Ureter (tissue), 1 donor: ENCODE data around the gene FLG. TPM values are rescaled to one million over a fixed set of nuclear protein-coding genes. Genes with fewer than 3 reads are reported as not detected.
"Not testable (repeated sequence)": the region's sequence is repeated elsewhere in the genome, so short reads cannot be mapped to it uniquely, and the experiment has no call there.

ENCODE experiments used
- DNase-seq: peaks from one replicate; pipeline ENCODE4 v3.0.0-alpha.2; 2020; ENCODE audit warnings: low spot score
- total RNA-seq: library from RNA; stranded (reverse); gene quantifications from one replicate; pipeline ENCODE4 v1.2.4, GENCODE V29; 2023
- donor health status: DM: yes; HTN: yes; CAD: no.

The FLG gene
- total RNA-seq, result not detected

DNA sequence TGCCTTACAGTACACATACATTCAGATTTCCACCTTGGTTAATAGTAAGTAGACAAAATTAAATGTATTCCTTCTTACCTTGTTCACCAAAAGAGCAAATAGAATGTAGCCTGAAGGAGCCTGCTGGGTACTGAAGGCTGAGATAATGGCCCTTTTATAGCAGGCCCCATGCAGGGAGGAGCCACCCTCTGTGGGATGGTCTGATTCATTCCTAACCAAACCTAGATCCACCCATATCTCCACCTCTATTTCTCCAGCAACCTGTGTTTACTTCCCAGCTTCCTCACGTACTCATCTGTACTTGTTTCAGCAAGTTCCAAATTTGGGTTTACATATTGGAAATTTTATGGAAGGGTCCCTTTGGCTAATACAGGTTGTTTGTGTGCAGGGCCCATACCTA is at the start of gene FLG:
TSS of gene FLG (minus strand) at position 129 of the 400 bp plus-strand sequence. CDS start 9,783 bp downstream, outside the sequence.
- DNase-seq, result no peak

DNA sequence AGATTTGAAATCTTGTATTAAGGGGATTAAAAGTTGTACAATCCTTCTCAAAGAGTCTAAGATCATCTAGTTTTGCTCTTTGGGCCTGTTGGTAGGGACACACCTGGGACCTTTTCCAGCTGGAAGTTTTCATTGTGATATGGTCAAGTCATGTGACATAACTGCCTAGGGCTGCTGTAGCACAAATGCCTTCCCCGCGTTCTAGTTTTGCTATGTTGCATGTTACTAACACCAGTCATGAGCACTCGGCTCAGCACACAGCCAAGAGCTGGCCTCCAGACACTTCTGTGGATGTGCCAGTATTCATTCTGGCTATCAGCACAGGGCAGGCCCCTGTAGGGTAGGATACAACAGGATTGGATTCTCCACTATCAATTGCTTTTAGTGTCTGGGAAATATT is 49.4 kb upstream of the FLG start:
- DNase-seq, result no peak

DNA sequence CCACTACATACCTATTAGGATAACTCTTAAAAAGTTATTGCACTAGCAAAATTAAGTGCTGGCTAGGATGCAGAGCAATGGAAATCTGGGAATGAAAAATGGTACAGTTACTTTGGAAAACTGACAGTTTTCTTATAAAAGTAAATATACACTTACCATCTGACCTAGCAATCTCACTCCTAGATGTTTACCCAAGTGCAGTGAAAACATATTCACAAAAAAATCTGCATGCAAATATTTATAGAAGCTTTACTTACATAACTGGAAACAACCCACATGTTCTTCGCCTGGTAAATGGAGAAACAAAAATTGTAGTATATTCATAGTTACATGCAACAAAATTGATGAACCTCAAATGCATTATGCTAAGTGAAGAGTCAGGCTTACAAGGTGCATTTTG is 47.6 kb upstream of the FLG start:
- no peak for DNase-seq

DNA sequence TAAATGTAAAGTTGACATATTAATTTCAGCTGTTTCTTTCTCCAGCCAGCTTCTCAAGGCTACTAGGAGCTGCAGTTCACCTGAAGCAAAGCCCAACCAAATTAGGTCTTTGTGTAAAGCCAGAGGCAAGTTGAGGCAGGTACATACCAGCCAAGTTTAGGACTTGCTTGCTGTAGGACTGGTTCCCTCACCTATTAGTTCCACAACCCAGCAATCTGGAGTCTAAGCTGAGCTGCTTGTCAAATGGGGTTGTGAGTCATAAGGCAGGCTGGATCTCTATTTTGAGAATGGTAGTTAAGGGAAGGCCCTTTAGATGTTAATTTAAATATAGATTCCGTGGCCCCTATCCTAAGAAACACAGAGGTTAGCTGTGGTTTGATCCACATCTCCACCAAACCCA is 42.4 kb upstream of the FLG start:
- no peak for DNase-seq

DNA sequence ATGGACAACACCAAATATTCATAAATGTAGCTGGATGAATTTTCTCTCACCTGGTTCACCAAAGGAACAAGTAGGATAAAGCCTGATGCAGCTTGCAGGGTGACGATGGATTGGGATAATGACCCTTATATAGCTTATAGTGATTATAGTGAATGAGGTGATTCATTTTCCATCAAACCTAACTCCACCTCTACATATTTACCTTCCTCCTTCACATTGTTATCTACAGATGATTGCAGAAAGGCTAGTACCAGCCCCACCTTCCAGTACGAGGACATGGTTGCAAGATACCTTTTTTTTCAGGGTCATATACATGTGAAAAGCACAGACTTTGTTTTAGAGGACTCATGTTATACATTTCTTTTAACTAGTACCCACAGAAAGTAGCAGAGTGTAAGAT is 34.9 kb upstream of the FLG start, which contains the start of gene FLG2:
TSS of gene FLG2 (minus strand) at position 101 of the 400 bp plus-strand sequence. CDS start 1,122 bp downstream, outside the sequence.
- DNase-seq, result no peak

- DNase-seq, result no peak
Observed at GRCh38 chr1:152356736-152357135, 31.7 kb upstream of the FLG start.

- DNase-seq, result no peak
Observed at GRCh38 chr1:152349611-152350010, 24.6 kb upstream of the FLG start.

GRCh38 chr1:152348447-152348846 is 23.4 kb upstream of the FLG start:
- DNase-seq, result no peak

GRCh38 chr1:152347116-152347728 is 22.2 kb upstream of the FLG start:
- peak; percentile 45 for DNase-seq

DNA sequence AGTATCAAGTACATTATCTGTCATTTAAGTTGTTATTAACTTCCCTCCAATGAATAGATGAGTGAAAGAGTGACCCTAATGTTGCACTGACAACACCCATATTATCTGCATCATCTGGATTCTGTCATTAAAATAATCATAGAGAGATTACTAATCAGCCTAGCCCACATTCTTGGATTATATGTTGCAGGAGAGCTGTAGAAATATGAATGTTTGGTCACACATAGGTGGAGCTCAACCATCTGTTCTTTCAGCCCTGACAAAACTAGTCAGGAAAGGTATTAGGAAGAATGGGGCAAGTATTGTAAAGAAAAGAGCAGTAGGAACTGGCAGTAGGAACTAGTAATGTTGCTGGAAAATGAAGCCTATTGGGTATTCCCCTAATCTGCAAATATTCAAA is 19.4 kb upstream of the FLG start:
- no peak for DNase-seq

DNA sequence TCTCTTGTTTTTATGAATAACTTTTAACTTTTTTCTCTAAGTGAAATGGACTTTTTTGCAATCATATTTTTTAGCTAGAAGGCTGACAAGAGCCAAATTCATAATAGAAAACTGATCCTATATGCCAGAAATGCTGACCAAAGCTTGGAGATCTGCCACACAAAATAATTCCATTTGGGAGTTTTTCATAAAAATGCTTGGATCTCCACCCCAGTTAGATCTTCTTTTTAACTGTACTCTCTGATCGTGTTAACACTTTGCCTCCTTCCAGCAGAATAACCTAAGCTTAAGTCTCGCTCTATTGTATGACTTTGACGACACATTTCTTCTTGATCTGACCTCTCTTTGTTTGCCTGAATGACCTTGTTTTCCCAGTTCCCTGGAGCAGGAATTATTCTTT is 18.0 kb upstream of the FLG start:
- DNase-seq, result no peak

DNA sequence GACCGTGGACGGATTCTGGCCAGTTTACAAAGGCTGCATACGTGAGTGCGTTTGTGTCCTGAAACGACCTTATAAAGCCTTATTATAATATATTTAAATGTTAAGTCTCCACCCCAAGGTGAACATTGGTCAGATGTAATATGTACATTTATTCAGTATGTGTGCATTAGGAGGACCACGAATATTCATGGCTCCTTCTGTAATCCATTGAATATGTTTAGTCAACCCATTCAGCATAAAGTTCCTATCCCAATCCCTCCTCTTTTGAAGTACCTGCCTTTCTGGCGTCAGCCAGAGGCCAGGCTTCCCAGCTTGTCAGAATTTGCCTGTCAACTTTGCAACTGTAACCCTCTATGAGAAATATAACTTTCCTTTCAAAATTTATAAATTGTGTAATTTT is 10.4 kb upstream of the FLG start:
- DNase-seq, result no peak

DNA sequence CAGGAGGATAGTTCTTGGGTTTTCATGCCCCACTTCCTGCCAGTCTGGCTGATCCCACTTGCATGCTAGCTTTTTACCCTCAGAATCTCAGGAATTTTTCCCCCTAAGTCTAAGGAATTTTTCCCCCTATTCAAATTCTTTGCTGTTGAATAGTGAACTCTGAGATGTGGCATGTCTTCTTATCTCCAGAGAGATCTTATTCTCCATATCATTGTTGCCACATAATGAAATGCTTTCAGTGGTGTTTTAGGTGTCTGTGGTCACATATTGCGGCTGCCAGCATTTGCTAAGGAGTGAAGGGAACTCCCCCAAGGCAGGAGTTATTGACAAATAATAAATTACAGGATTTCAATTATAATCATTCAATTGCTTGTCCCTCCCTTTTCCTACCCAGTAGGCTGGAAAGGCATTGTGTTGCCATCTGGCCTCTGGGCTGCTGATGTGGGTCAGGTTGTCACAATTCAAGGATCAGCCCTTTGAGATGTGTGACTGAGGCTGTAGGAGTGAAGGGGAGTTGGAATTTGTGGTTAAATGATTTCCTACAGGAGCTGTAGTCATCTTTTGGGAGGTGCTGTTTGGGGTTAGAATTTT is 3.9 kb upstream of the FLG start:
- DNase-seq, result no peak

DNA sequence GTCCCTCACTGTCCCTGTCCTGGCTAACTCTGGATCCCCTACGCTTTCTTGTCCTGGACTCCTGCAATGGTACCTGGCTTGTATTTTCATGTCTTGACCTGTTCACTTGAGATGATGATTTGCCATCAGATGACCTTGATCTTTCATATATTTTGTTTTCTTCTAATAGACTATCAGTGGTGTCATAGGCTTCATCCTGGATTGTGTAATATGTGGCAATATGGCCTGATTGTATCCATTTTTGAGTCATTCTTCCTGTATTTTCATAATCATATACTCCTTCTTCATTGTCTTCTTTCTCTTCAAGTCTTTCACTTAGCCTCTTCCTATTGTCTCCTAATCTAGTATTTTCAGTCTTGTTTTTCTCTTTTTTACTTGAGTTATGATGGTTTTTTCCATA is 11.1 kb downstream of the FLG start:
- no peak for DNase-seq

- DNase-seq, result no peak
Observed at GRCh38 chr1:152313319-152313801, 11.7 kb downstream of the FLG start.

- not testable (repeated sequence) for DNase-seq
Observed at GRCh38 chr1:152312169-152312568, 12.9 kb downstream of the FLG start.

DNA sequence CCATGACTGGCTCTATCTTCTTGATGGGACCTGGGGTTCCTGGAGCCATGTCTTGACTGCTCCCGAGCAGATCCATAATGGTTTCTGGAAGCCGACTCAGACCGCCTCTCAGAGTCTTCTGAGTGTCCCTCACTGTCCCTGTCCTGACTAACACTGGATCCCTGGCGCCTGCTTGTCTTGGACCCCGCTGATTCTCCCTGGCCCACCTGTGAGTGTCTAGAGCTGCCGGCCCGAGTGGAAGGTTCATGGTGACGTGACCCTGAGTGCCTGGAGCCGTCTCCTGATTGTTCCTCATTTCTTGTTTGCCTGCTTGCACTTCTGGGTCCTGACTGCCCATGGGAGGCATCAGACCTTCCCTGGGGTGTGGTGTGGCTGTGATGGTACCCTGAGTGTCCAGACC is 15.1 kb downstream of the FLG start:
- DNase-seq, result no peak

GRCh38 chr1:152309320-152309901 is 15.6 kb downstream of the FLG start:
- not testable (repeated sequence) for DNase-seq

GRCh38 chr1:152308758-152309157 is 16.3 kb downstream of the FLG start:
- not testable (repeated sequence) for DNase-seq

DNA sequence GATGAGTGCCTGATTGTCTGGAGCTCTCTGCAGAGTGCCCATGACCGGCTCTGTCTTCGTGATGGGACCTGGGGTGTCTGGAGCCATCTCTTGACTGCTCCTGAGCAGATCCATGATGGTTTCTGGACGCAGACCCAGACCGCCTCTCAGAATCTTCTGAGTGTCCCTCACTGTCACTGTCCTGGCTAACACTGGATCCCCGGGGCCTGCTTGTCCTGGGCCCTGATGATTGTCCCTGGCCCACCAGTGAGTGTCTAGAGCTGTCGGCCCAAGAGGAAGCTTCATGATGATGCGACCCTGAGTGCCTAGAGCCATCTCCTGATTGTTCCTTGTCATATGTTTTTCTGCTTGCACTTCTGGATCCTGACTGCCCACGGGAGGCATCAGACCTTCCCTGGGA is 17.1 kb downstream of the FLG start:
- not testable (repeated sequence) for DNase-seq

DNA sequence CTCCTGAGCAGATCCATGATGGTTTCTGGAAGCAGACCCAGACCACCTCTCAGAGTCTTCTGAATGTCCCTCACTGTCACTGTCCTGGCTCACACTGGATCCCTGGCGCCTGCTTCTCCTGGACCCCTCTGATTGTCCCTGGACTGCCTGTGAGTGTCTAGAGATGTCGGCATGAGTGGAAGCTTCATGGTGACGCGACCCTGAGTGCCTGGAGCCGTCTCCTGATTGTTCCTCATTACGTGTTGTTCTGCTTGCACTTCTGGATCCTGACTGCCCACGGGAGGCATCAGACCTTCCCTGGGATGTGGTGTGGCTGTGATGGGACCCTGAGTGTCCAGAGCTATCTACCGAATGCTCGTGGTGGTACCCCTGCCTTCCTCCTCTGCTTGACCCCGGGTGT is 18.9 kb downstream of the FLG start:
- DNase-seq, result not testable (repeated sequence)

GRCh38 chr1:152304773-152305172 is 20.3 kb downstream of the FLG start:
- DNase-seq, result not testable (repeated sequence)
